Gastrocnemius medialis (tissue), 4 donors: Measurements from ENCODE around the gene PPP1R11. TPM values are rescaled to one million over a fixed set of nuclear protein-coding genes. Genes with fewer than 3 reads are reported as not detected.

ENCODE experiments used
- ATAC-seq, 2 donors: fragments of 150-250 bp; one replicate each; pipeline ENCODE4 v1.9.1; 2016
- DNase-seq, 2 donors: peaks; one replicate each; pipeline ENCODE4 v3.0.0-alpha.2; 2019
- H3K27ac ChIP-seq, 4 donors: fragments of 200-600 bp; sonication (generic); 1 replicate in 1 of 4; 2 replicates in 3 of 4; pipeline ENCODE4 v1.5.1; 2016 to 2018; ENCODE audit warnings: mild to moderate bottlenecking in 2 of 4, moderate library complexity in 1 of 4
- H3K27me3 ChIP-seq, 3 donors: fragments of 200-600 bp; sonication (generic) in 2 of 3; 1 replicate in 1 of 3; 2 replicates in 2 of 3; pipeline versions ENCODE4 v1.5.1 to v1.6.0; 2016 to 2019; ENCODE audit warnings: mild to moderate bottlenecking in 1 of 3, moderate library complexity in 1 of 3
- H3K36me3 ChIP-seq, 2 donors: fragments of 200-600 bp; sonication (generic) in 1 of 2; one replicate each; pipeline ENCODE4 v1.5.1; 2017 to 2018
- H3K4me1 ChIP-seq, 2 donors: fragments of 200-600 bp; sonication (generic) in 1 of 2; one replicate each; pipeline ENCODE4 v1.5.1; 2016 to 2017; ENCODE audit warnings: mild to moderate bottlenecking in 2 of 2
- H3K4me3 ChIP-seq, 4 donors: fragments of 200-600 bp; sonication (generic) in 3 of 4; 1 replicate in 1 of 4; 2 replicates in 3 of 4; pipeline ENCODE4 v1.5.1; 2016 to 2019; ENCODE audit warnings: mild to moderate bottlenecking in 2 of 4
- H3K9me3 ChIP-seq, 3 donors: fragments of 200-600 bp; sonication (generic) in 2 of 3; 1 replicate in 1 of 3; 2 replicates in 2 of 3; pipeline ENCODE4 v1.5.1; 2016 to 2019
- CTCF ChIP-seq, 5 experiments: fragments of 450-650 bp in 3 of 5; fragments of 200-600 bp in 2 of 5; sonication (generic) in 2 of 5; IDR thresholded peaks in 4 of 5; conservative IDR thresholded peaks in 1 of 5; 1 replicate in 4 of 5; 2 replicates in 1 of 5; pipeline ENCODE4 v1.5.1; 2016 to 2019; ENCODE audit warnings: antibody characterized with exemption in 5 of 5, mild to moderate bottlenecking in 3 of 5, moderate library complexity in 3 of 5
- POLR2A ChIP-seq, 2 donors: fragments of 450-650 bp; IDR thresholded peaks; one replicate each; pipeline ENCODE4 v1.6.1; 2017; ENCODE audit warnings: antibody characterized with exemption in 2 of 2, mild to moderate bottlenecking in 2 of 2, moderate library complexity in 2 of 2
- in situ Hi-C, 4 donors: fragments of 200-750 bp; cut with MboI; loops; one replicate each; pipeline versions ENCODE4 v1.15.0 to v1.8.0; 2017; ENCODE audit warnings: low sequenced_read_pairs in 4 of 4
- intact Hi-C: fragments of 100-400 bp; cut with DNase I; formaldehyde crosslinking; loops from one replicate; pipeline ENCODE4 v1.15.1; 2023; ENCODE audit warnings: low total_unique reads
- total RNA-seq, 4 donors: library from RNA; depleted of rRNA; stranded (reverse); fragments of >200 nt; gene quantifications; one replicate each; pipeline versions ENCODE4 v1.1.0 to v1.2.3, GENCODE V29; 2016

The PPP1R11 gene
- total RNA-seq, 4 donors from 2014 or later, result 34.0 to 72.4 (median 49.9) TPM

- intact Hi-C loops, result no loop called here
- TF ChIP-seq CTCF (IDR thresholded peaks at IDR 0.05 in 4 of 5, conservative IDR thresholded peaks at IDR 0.05 in 1 of 5) (peak in 1 of 5 experiments; percentile 22), POLR2A (IDR thresholded peaks at IDR 0.05) (no peak)
- in situ Hi-C loops, result no loop called here
Observed at GRCh38 chr6:30037182-30037788, 29.7 kb upstream of the PPP1R11 start.

GRCh38 chr6:30041221-30041620, 25.8 kb upstream of the PPP1R11 start:
- intact Hi-C loops, result no loop called here

More at GRCh38 chr6:30037182-30037788, 29.7 kb upstream of the PPP1R11 start:
- no peaks in the 10 kb centered on the region for H3K27me3 ChIP-seq
- no peak for DNase-seq
- H3K9me3 ChIP-seq, result no peaks in the 10 kb centered on the region
- H3K4me3 ChIP-seq, result no peak overlapping the region
- peaks cover 0 to 2% of the 10 kb centered on the region in 2 donors for H3K36me3 ChIP-seq
- peaks cover 0 to 5% of the 10 kb centered on the region in 2 donors for H3K4me1 ChIP-seq
- ATAC-seq, result no peak
- H3K27ac ChIP-seq, result no peak overlapping the region

GRCh38 chr6:30041821-30042220, 25.2 kb upstream of the PPP1R11 start:
- Histone ChIP-seq H3K9me3 (no peaks in the 10 kb centered on the region), H3K4me3 (no peak overlapping the region), H3K27ac (no peak overlapping the region), H3K36me3 (no peaks in the 10 kb centered on the region), H3K4me1 (peaks cover 0 to 10% of the 10 kb centered on the region in 2 donors), H3K27me3 (no peaks in the 10 kb centered on the region)
- DNase-seq (no peak), ATAC-seq (no peak)
- in situ Hi-C loops (no loop called here), intact Hi-C loops (no loop called here)
- no peak for TF ChIP-seq POLR2A (IDR thresholded peaks at IDR 0.05)
- TF ChIP-seq CTCF (IDR thresholded peaks at IDR 0.05 in 4 of 5, conservative IDR thresholded peaks at IDR 0.05 in 1 of 5), result no peak

More at GRCh38 chr6:30041221-30041620, 25.8 kb upstream of the PPP1R11 start:
- Histone ChIP-seq H3K27me3 (no peaks in the 10 kb centered on the region), H3K4me1 (peaks cover 0 to 10% of the 10 kb centered on the region in 2 donors), H3K27ac (no peak overlapping the region), H3K4me3 (no peak overlapping the region), H3K36me3 (no peaks in the 10 kb centered on the region), H3K9me3 (no peaks in the 10 kb centered on the region)
- in situ Hi-C loops, result no loop called here
- ATAC-seq, result no peak
- TF ChIP-seq CTCF (IDR thresholded peaks at IDR 0.05 in 4 of 5, conservative IDR thresholded peaks at IDR 0.05 in 1 of 5) (no peak), POLR2A (IDR thresholded peaks at IDR 0.05) (no peak)
- no peak for DNase-seq

- H3K27ac ChIP-seq, result no peak overlapping the region
- no peaks in the 10 kb centered on the region for H3K9me3 ChIP-seq
- H3K4me3 ChIP-seq, result no peak overlapping the region
- TF ChIP-seq CTCF (IDR thresholded peaks at IDR 0.05 in 4 of 5, conservative IDR thresholded peaks at IDR 0.05 in 1 of 5) (no peak), POLR2A (IDR thresholded peaks at IDR 0.05) (no peak)
- intact Hi-C loops (no loop called here), in situ Hi-C loops (no loop called here)
- DNase-seq, result no peak
- ATAC-seq, result no peak
- no peaks in the 10 kb centered on the region for H3K36me3 ChIP-seq
- H3K4me1 ChIP-seq, result peaks cover 0 to 10% of the 10 kb centered on the region in 2 donors
- H3K27me3 ChIP-seq, result no peaks in the 10 kb centered on the region
Observed at GRCh38 chr6:30042476-30042875, 24.5 kb upstream of the PPP1R11 start.

GRCh38 chr6:30042914-30043313, 24.1 kb upstream of the PPP1R11 start:
- no peak for DNase-seq
- H3K4me1 ChIP-seq, result peaks cover 0 to 10% of the 10 kb centered on the region in 2 donors
- H3K27me3 ChIP-seq, result no peaks in the 10 kb centered on the region
- intact Hi-C loops, result no loop called here
- H3K36me3 ChIP-seq, result no peaks in the 10 kb centered on the region
- in situ Hi-C loops, result no loop called here
- H3K27ac ChIP-seq, result no peak overlapping the region
- TF ChIP-seq POLR2A (IDR thresholded peaks at IDR 0.05) (no peak), CTCF (IDR thresholded peaks at IDR 0.05 in 4 of 5, conservative IDR thresholded peaks at IDR 0.05 in 1 of 5) (no peak)
- ATAC-seq, result no peak
- no peak overlapping the region for H3K4me3 ChIP-seq
- no peaks in the 10 kb centered on the region for H3K9me3 ChIP-seq
